Activated naive CD8-positive, alpha-beta T cell treated with anti-CD3 and anti-CD28 coated beads, Interleukin-2, amount 10 ng/mL, durations not matched to agents 7 days and 5 days (primary cell): Measurements from ENCODE around the gene TAF4. TPM values are rescaled to one million over a fixed set of nuclear protein-coding genes. Genes with fewer than 3 reads are reported as not detected.
A peak's percentile ranks its signal among the peaks of the same experiment; 100 is the strongest.

Source experiments
- ATAC-seq: fragments of 150-1000 bp; cut with Tn5 transposase; one replicate; pipeline ENCODE4 v1.10.0; 2021; ENCODE audit warnings: low read depth, moderate library complexity
- POLR2A ChIA-PET: fragments of 350-600 bp; sonication (Branson Sonifier 250); formaldehyde crosslinking; loops from one replicate; lab custom pipeline; 2021; ENCODE audit warnings: antibody characterized with exemption; lab: Charles Lee
- DNase-seq: peaks from one replicate; pipeline ENCODE4 v3.0.0; 2021
- H3K27ac Mint-ChIP-seq: one replicate; pipeline ENCODE4 v1.8.0; 2022; ENCODE audit warnings: mild to moderate bottlenecking, mixed read lengths
- H3K27me3 Mint-ChIP-seq: one replicate; pipeline ENCODE4 v1.8.0; 2022; ENCODE audit warnings: mild to moderate bottlenecking, moderate library complexity, mixed read lengths
- H3K36me3 Mint-ChIP-seq: one replicate; pipeline ENCODE4 v1.8.0; 2021; ENCODE audit warnings: mild to moderate bottlenecking, mixed read lengths
- H3K4me1 Mint-ChIP-seq: one replicate; pipeline ENCODE4 v1.8.0; 2021; ENCODE audit warnings: mixed read lengths
- H3K4me3 Mint-ChIP-seq: one replicate; pipeline ENCODE4 v1.8.0; 2022; ENCODE audit warnings: mild to moderate bottlenecking, moderate library complexity, mixed read lengths
- H3K9me3 Mint-ChIP-seq: one replicate; pipeline ENCODE4 v1.8.0; 2021; ENCODE audit warnings: mixed read lengths
- total RNA-seq, 2 experiments: library from RNA; stranded (reverse); gene quantifications; one replicate each; pipeline ENCODE4 v1.2.3, GENCODE V29; 2021

The TAF4 gene
- total RNA-seq, 2 experiments from 2014 or later = 22.6 to 23.8 TPM

GRCh38 chr20:62040933-62041332, 24.7 kb downstream of the TAF4 start:
- no peaks in the 10 kb centered on the region for H3K27me3 Mint-ChIP-seq
- peaks cover 5% of the 10 kb centered on the region for H3K36me3 Mint-ChIP-seq
- peaks cover 10% of the 10 kb centered on the region for H3K4me1 Mint-ChIP-seq
- H3K9me3 Mint-ChIP-seq = no peaks in the 10 kb centered on the region
- no peak overlapping the region for H3K27ac Mint-ChIP-seq
- POLR2A ChIA-PET = no interaction called here
- ATAC-seq (no peak), DNase-seq (no peak)
- no peak overlapping the region for H3K4me3 Mint-ChIP-seq

GRCh38 chr20:62040381-62040922, 25.2 kb downstream of the TAF4 start:
- no peak overlapping the region for H3K4me3 Mint-ChIP-seq
- DNase-seq = no peak
- POLR2A ChIA-PET = no interaction called here
- H3K9me3 Mint-ChIP-seq = no peaks in the 10 kb centered on the region
- no peak overlapping the region for H3K27ac Mint-ChIP-seq
- H3K36me3 Mint-ChIP-seq = peaks cover 5% of the 10 kb centered on the region
- H3K27me3 Mint-ChIP-seq = no peaks in the 10 kb centered on the region
- no peak for ATAC-seq
- peaks cover 10% of the 10 kb centered on the region for H3K4me1 Mint-ChIP-seq

GRCh38 chr20:62039738-62040137, 25.9 kb downstream of the TAF4 start:
- POLR2A ChIA-PET = no interaction called here
- H3K4me1 Mint-ChIP-seq = peaks cover 8% of the 10 kb centered on the region
- peaks cover 5% of the 10 kb centered on the region for H3K36me3 Mint-ChIP-seq
- H3K9me3 Mint-ChIP-seq = no peaks in the 10 kb centered on the region
- H3K4me3 Mint-ChIP-seq = no peak overlapping the region
- H3K27ac Mint-ChIP-seq = no peak overlapping the region
- no peak for DNase-seq
- ATAC-seq = no peak
- H3K27me3 Mint-ChIP-seq = no peaks in the 10 kb centered on the region

GRCh38 chr20:62032609-62033368, 32.9 kb downstream of the TAF4 start:
- POLR2A ChIA-PET = no interaction called here
- Mint-ChIP-seq H3K27me3 (no peaks in the 10 kb centered on the region), H3K36me3 (peaks cover 3% of the 10 kb centered on the region), H3K9me3 (no peaks in the 10 kb centered on the region), H3K27ac (peak overlapping the region; percentile 23), H3K4me3 (no peak overlapping the region), H3K4me1 (peaks cover 24% of the 10 kb centered on the region)
- ATAC-seq = no peak
- DNase-seq = no peak

- H3K27ac Mint-ChIP-seq = peak overlapping the region; percentile 61
- H3K36me3 Mint-ChIP-seq = peaks cover 3% of the 10 kb centered on the region
- peak overlapping the region; percentile 2 for H3K4me3 Mint-ChIP-seq
- no peak for DNase-seq
- no peaks in the 10 kb centered on the region for H3K9me3 Mint-ChIP-seq
- POLR2A ChIA-PET = interaction anchor here (1.4 kb wide), 1 partner anchor 35 kb away, joined by 5 read pairs; no protein-coding TSS in a partner anchor
- peaks cover 26% of the 10 kb centered on the region for H3K4me1 Mint-ChIP-seq
- H3K27me3 Mint-ChIP-seq = no peaks in the 10 kb centered on the region
- no peak for ATAC-seq
These were observed 34.1 kb downstream of the TAF4 start for GRCh38 chr20:62031462-62032092.

- peaks cover 4% of the 10 kb centered on the region for H3K36me3 Mint-ChIP-seq
- POLR2A ChIA-PET = interaction anchor here (1.4 kb wide), 1 partner anchor 36 kb away, joined by 5 read pairs; no protein-coding TSS in a partner anchor
- no peaks in the 10 kb centered on the region for H3K9me3 Mint-ChIP-seq
- H3K27me3 Mint-ChIP-seq = no peaks in the 10 kb centered on the region
- peak overlapping the region; percentile 2 for H3K4me3 Mint-ChIP-seq
- peak overlapping the region; percentile 61 for H3K27ac Mint-ChIP-seq
- DNase-seq (no peak), ATAC-seq (peak; percentile 65)
- H3K4me1 Mint-ChIP-seq = peaks cover 30% of the 10 kb centered on the region
These were observed 34.7 kb downstream of the TAF4 start for GRCh38 chr20:62030834-62031434.

GRCh38 chr20:62030357-62030756, 35.3 kb downstream of the TAF4 start:
- peak overlapping the region; percentile 61 for H3K27ac Mint-ChIP-seq
- ATAC-seq (no peak), DNase-seq (no peak)
- peaks cover 5% of the 10 kb centered on the region for H3K36me3 Mint-ChIP-seq
- H3K4me3 Mint-ChIP-seq = no peak overlapping the region
- POLR2A ChIA-PET = interaction anchor here (1.4 kb wide), 1 partner anchor 36 kb away, joined by 5 read pairs; no protein-coding TSS in a partner anchor
- peaks cover 33% of the 10 kb centered on the region for H3K4me1 Mint-ChIP-seq
- no peaks in the 10 kb centered on the region for H3K9me3 Mint-ChIP-seq
- no peaks in the 10 kb centered on the region for H3K27me3 Mint-ChIP-seq

- POLR2A ChIA-PET = no interaction called here
- H3K27me3 Mint-ChIP-seq = no peaks in the 10 kb centered on the region
- H3K36me3 Mint-ChIP-seq = peaks cover 5% of the 10 kb centered on the region
- no peak overlapping the region for H3K4me3 Mint-ChIP-seq
- no peaks in the 10 kb centered on the region for H3K9me3 Mint-ChIP-seq
- H3K4me1 Mint-ChIP-seq = peaks cover 33% of the 10 kb centered on the region
- ATAC-seq = no peak
- no peak overlapping the region for H3K27ac Mint-ChIP-seq
- DNase-seq = no peak
These were observed 35.7 kb downstream of the TAF4 start for GRCh38 chr20:62029949-62030348.

GRCh38 chr20:62029296-62029695, 36.4 kb downstream of the TAF4 start:
- no peak overlapping the region for H3K4me3 Mint-ChIP-seq

GRCh38 chr20:62028384-62028783, 37.3 kb downstream of the TAF4 start:
- Mint-ChIP-seq H3K27ac (no peak overlapping the region), H3K9me3 (no peaks in the 10 kb centered on the region), H3K4me1 (peaks cover 35% of the 10 kb centered on the region), H3K4me3 (no peak overlapping the region), H3K27me3 (no peaks in the 10 kb centered on the region), H3K36me3 (peaks cover 5% of the 10 kb centered on the region)
- POLR2A ChIA-PET = interaction anchor here (0.7 kb wide), 1 partner anchor 94 kb away, joined by 4 read pairs; the partner anchor contains the start of gene LSM14B
- DNase-seq (no peak), ATAC-seq (no peak)

More at GRCh38 chr20:62029296-62029695, 36.4 kb downstream of the TAF4 start:
- peaks cover 5% of the 10 kb centered on the region for H3K36me3 Mint-ChIP-seq
- DNase-seq (no peak), ATAC-seq (no peak)
- no peaks in the 10 kb centered on the region for H3K9me3 Mint-ChIP-seq
- no peaks in the 10 kb centered on the region for H3K27me3 Mint-ChIP-seq
- no peak overlapping the region for H3K27ac Mint-ChIP-seq
- peaks cover 34% of the 10 kb centered on the region for H3K4me1 Mint-ChIP-seq
- POLR2A ChIA-PET = no interaction called here

- Mint-ChIP-seq H3K36me3 (peaks cover 4% of the 10 kb centered on the region), H3K4me3 (no peak overlapping the region), H3K9me3 (no peaks in the 10 kb centered on the region), H3K4me1 (peaks cover 31% of the 10 kb centered on the region), H3K27me3 (no peaks in the 10 kb centered on the region), H3K27ac (no peak overlapping the region)
- ATAC-seq = no peak
- POLR2A ChIA-PET = interaction anchor here (0.7 kb wide), 1 partner anchor 95 kb away, joined by 4 read pairs; the partner anchor contains the start of gene LSM14B
- no peak for DNase-seq
These were observed 37.9 kb downstream of the TAF4 start for GRCh38 chr20:62027698-62028321.

- Mint-ChIP-seq H3K27me3 (no peaks in the 10 kb centered on the region), H3K4me3 (no peak overlapping the region), H3K4me1 (peaks cover 26% of the 10 kb centered on the region), H3K27ac (no peak overlapping the region), H3K36me3 (peaks cover 4% of the 10 kb centered on the region), H3K9me3 (no peaks in the 10 kb centered on the region)
- DNase-seq (no peak), ATAC-seq (no peak)
- POLR2A ChIA-PET = no interaction called here
These were observed 38.6 kb downstream of the TAF4 start for GRCh38 chr20:62027116-62027515.

GRCh38 chr20:62026564-62026856, 39.2 kb downstream of the TAF4 start:
- H3K36me3 Mint-ChIP-seq = peaks cover 4% of the 10 kb centered on the region
- no peak for ATAC-seq
- H3K27me3 Mint-ChIP-seq = no peaks in the 10 kb centered on the region
- H3K4me3 Mint-ChIP-seq = no peak overlapping the region
- DNase-seq = no peak
- peaks cover 23% of the 10 kb centered on the region for H3K4me1 Mint-ChIP-seq
- H3K27ac Mint-ChIP-seq = no peak overlapping the region
- POLR2A ChIA-PET = no interaction called here
- no peaks in the 10 kb centered on the region for H3K9me3 Mint-ChIP-seq
